Upper lobe of right lung (tissue), 1 donor: ENCODE data around the gene NDUFAF5. TPM values are rescaled to one million over a fixed set of nuclear protein-coding genes. Genes with fewer than 3 reads are reported as not detected.

Experiments used
- ATAC-seq: fragments of 200-7000 bp; cut with Tn5 transposase; one replicate; pipeline ENCODE4 v1.9.1; 2020; ENCODE audit warnings: mild to moderate bottlenecking, moderate library complexity
- DNase-seq: peaks from one replicate; pipeline ENCODE4 v3.0.0-alpha.2; 2020
- H3K27ac ChIP-seq: fragments of 200-600 bp; one replicate; pipeline ENCODE4 v1.8.0; 2022
- H3K27me3 ChIP-seq: fragments of 200-600 bp; one replicate; pipeline ENCODE4 v1.8.0; 2022; ENCODE audit warnings: mild to moderate bottlenecking
- H3K36me3 ChIP-seq: fragments of 200-600 bp; one replicate; pipeline ENCODE4 v1.8.0; 2022
- H3K4me1 ChIP-seq: fragments of 200-600 bp; one replicate; pipeline ENCODE4 v1.8.0; 2022
- H3K4me3 ChIP-seq: fragments of 200-600 bp; one replicate; pipeline ENCODE4 v1.8.0; 2022; ENCODE audit warnings: mild to moderate bottlenecking
- H3K9me3 ChIP-seq: fragments of 200-600 bp; one replicate; pipeline ENCODE4 v1.8.0; 2022
- intact Hi-C: fragments of 100-400 bp; cut with DNase I; formaldehyde crosslinking; loops from one replicate; pipeline ENCODE4 v1.11.0; 2022
- total RNA-seq: library from RNA; stranded (reverse); fragmentation: NEBNext Ultra II Directional; extraction: Animal tissue kit (Norgen Biotek cat#: 25700); gene quantifications from one replicate; pipeline ENCODE4 v1.2.1, GENCODE V29; 2021
- TF ChIP-seq, protein P1 (sequence below): fragments of 200-600 bp; IDR thresholded peaks from one replicate; pipeline ENCODE4 v1.8.0; 2022; ENCODE audit warnings: antibody characterized with exemption
- donor health status: DM: no; HTN: yes; CAD: no; lungs with severe emphysema.

NDUFAF5 gene
- total RNA-seq, 1 donor from 2014 or later: 20.1 TPM

DNA sequence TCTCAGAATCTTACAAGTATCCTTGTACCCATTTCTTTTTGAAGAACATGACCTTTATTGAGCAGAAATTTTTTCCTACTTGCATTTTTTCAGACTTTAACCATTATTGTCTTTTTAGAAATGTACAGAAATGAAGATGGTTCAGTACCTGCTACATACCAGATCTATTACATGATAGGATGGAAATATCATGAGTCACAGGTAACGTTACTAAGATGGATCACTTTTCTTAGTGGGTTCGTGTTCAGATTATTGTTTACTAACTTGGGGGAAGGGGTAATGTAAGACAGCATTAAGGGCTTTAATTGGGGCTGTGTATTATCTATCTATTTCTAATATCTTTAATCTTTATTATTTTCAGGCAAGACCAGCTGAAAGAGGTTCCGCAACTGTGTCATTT is 31.9 kb downstream of the NDUFAF5 start:
- Histone ChIP-seq H3K36me3 (peaks cover 65% of the 10 kb centered on the region), H3K9me3 (no peaks in the 10 kb centered on the region), H3K4me3 (no peak overlapping the region), H3K27ac (no peak overlapping the region), H3K27me3 (no peaks in the 10 kb centered on the region), H3K4me1 (no peaks in the 10 kb centered on the region)
- TF ChIP-seq, protein P1, sequence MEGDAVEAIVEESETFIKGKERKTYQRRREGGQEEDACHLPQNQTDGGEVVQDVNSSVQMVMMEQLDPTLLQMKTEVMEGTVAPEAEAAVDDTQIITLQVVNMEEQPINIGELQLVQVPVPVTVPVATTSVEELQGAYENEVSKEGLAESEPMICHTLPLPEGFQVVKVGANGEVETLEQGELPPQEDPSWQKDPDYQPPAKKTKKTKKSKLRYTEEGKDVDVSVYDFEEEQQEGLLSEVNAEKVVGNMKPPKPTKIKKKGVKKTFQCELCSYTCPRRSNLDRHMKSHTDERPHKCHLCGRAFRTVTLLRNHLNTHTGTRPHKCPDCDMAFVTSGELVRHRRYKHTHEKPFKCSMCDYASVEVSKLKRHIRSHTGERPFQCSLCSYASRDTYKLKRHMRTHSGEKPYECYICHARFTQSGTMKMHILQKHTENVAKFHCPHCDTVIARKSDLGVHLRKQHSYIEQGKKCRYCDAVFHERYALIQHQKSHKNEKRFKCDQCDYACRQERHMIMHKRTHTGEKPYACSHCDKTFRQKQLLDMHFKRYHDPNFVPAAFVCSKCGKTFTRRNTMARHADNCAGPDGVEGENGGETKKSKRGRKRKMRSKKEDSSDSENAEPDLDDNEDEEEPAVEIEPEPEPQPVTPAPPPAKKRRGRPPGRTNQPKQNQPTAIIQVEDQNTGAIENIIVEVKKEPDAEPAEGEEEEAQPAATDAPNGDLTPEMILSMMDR: no peak
- no peak for ATAC-seq
- no peak for DNase-seq
- intact Hi-C loops: no loop called here

DNA sequence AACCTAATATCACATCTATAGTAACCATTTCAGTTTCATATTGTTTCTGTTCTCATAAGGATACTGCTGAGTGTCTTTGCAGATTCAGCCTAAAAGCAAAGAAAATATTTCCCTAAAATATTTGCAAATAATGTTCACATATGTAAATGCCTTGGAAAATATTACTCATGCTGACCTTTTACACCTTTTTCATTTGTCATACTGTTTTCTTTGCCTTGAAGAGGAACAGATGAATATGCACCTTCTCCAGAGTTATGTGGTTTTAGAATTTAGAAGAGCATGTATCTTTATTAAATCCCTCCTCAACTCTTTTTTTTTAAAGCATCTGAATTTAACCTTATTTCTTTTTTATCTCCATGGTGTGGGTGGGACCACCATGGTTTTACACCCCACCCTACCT is 32.5 kb downstream of the NDUFAF5 start:
- intact Hi-C loops: no loop called here
- DNase-seq: no peak

DNA sequence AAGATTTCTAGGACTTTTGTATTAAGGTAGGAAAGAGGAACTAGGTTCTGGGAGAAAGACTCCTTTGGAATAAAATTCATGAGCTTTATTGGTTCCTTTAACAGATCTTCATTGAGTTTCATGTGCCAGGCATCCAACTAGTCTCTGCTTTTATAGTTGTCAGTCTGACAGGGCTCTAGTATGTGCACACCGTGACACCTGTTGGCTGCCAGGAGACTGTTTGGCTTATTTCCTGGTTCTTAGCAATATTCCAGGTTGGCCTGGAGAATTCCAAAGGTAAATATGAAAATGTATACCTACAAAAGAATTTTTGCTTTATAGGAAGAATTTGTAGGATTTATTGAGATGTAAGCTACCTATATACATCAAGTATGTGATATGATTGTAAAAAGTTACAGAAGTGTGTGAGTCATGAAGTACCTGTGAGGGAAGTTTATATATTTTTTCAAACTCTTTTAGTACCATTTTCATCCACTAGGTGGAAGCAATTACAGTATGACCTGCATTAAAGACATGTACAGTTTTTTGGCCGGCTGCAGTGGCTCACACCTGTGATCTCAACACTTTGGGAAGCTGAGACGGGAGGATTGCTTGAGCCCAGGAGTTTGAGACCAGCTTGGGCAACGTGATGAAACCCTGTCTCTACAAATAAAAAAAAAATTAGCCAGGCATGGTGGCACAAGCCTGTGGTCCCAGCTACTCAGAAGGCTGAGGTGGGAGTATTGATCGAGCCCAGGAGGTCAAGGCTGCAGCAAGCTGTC is 35.2 kb downstream of the NDUFAF5 start:
- TF ChIP-seq, protein P1: peak; percentile 64
- Histone ChIP-seq H3K36me3 (peaks cover 34% of the 10 kb centered on the region), H3K4me3 (no peak overlapping the region), H3K9me3 (no peaks in the 10 kb centered on the region), H3K27me3 (no peaks in the 10 kb centered on the region), H3K27ac (no peak overlapping the region), H3K4me1 (peaks cover 3% of the 10 kb centered on the region)
- ATAC-seq (peak; percentile 79), DNase-seq (no peak)
- intact Hi-C loops: loop anchor here (10.0 kb wide), 1 partner anchor 235 kb away; no protein-coding TSS in a partner anchor

More for the DNA sequence above, 32.5 kb downstream of the NDUFAF5 start:
- no peaks in the 10 kb centered on the region for H3K27me3 ChIP-seq
- ATAC-seq: no peak
- no peak overlapping the region for H3K27ac ChIP-seq
- H3K4me3 ChIP-seq: no peak overlapping the region
- TF ChIP-seq, protein P1: no peak
- H3K36me3 ChIP-seq: peaks cover 59% of the 10 kb centered on the region
- peaks cover 3% of the 10 kb centered on the region for H3K4me1 ChIP-seq
- H3K9me3 ChIP-seq: no peaks in the 10 kb centered on the region

DNA sequence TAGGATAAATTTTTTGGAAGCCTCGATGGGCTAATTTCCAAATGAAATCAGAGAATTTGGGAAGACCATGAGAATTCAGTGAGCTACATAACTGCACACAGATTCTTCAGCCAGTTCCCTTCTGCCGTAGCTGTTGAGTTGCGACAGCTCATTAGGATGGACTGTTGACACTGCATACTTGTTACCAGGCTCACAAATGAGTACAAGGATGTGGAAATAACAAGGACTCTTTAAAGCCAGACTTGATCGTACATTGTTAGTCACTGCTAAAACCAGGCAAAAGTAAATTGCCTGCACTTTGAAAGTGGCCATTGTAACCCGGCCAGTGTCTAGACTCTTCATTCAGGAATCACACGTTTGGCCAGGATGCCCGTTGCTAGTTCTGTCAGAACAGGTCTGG is 37.0 kb downstream of the NDUFAF5 start:
- ATAC-seq (peak; percentile 82), DNase-seq (no peak)
- Histone ChIP-seq H3K36me3 (peaks cover 22% of the 10 kb centered on the region), H3K9me3 (no peaks in the 10 kb centered on the region), H3K27me3 (no peaks in the 10 kb centered on the region), H3K27ac (peak overlapping the region; percentile 42), H3K4me1 (peaks cover 3% of the 10 kb centered on the region), H3K4me3 (no peak overlapping the region)
- TF ChIP-seq, protein P1: no peak
- intact Hi-C loops: loop anchor here (10.0 kb wide), 1 partner anchor 233 kb away; no protein-coding TSS in a partner anchor

DNA sequence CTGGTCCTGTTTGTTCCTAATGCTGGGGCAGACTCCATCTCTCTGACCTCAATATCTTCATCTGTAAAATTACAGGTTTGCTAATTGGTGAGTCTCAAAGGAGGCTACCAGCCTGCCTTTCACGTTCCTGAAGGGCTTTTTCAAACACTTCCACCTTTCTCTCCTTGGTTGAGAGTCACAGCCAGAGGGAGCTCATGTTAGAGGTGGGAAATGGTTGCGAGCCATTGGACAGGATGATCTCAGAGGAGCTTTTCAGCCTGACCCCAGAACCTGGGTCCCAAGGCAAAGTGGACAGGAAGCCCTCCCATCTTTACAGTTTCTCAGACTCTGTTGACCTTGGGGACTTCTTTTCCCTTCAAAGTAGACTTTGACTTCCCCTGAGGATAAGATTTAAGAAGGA is 37.6 kb downstream of the NDUFAF5 start:
- Histone ChIP-seq H3K36me3 (peaks cover 16% of the 10 kb centered on the region), H3K9me3 (no peaks in the 10 kb centered on the region), H3K4me3 (no peak overlapping the region), H3K27ac (peak overlapping the region; percentile 42), H3K4me1 (peaks cover 3% of the 10 kb centered on the region), H3K27me3 (no peaks in the 10 kb centered on the region)
- intact Hi-C loops: loop anchor here (10.0 kb wide), 1 partner anchor 232 kb away; no protein-coding TSS in a partner anchor
- ATAC-seq (no peak), DNase-seq (no peak)
- TF ChIP-seq, protein P1: no peak
